Testis (tissue), 3 donors: ENCODE data around the gene GRID1. TPM values are rescaled to one million over a fixed set of nuclear protein-coding genes. Genes with fewer than 3 reads are reported as not detected.

Source experiments
- DNase-seq: peaks from one replicate; pipeline ENCODE4 v3.0.0-alpha.2; 2019
- H3K27ac ChIP-seq, 2 donors: fragments of 200-600 bp; sonication (generic); one replicate each; pipeline ENCODE4 v1.5.1; 2019
- H3K27me3 ChIP-seq: fragments of 200-600 bp; sonication (generic); one replicate; pipeline ENCODE4 v1.5.1; 2019
- H3K36me3 ChIP-seq: fragments of 200-600 bp; sonication (generic); one replicate; pipeline ENCODE4 v1.5.1; 2017; ENCODE audit warnings: low read depth; ENCODE audit errors: missing control alignments
- H3K4me1 ChIP-seq: fragments of 200-600 bp; sonication (generic); one replicate; pipeline ENCODE4 v1.5.1; 2019
- H3K4me3 ChIP-seq, 2 donors: fragments of 200-600 bp; sonication (generic); one replicate each; pipeline ENCODE4 v1.5.1; 2017 to 2019
- H3K9me3 ChIP-seq: fragments of 200-600 bp; sonication (generic); one replicate; pipeline ENCODE4 v1.5.1; 2017
- CTCF ChIP-seq, 3 experiments: fragments of 450-650 bp in 2 of 3; fragments of 200-600 bp in 1 of 3; sonication (generic) in 1 of 3; IDR thresholded peaks; one replicate each; pipeline ENCODE4 v1.5.1; 2016 to 2019; ENCODE audit warnings: antibody characterized with exemption in 3 of 3, mild to moderate bottlenecking in 2 of 3, moderate library complexity in 1 of 3
- POLR2A ChIP-seq: fragments of 450-650 bp; IDR thresholded peaks from one replicate; pipeline ENCODE4 v1.6.1; 2017; ENCODE audit warnings: antibody characterized with exemption, mild to moderate bottlenecking, moderate library complexity
- WGBS, 2 donors: methylation state at CpG; one replicate each; pipeline ENCODE4 v1.1.5; 2018; 5-methylcytosine and 5-hydroxymethylcytosine counted together
- intact Hi-C: fragments of 100-400 bp; cut with DNase I; formaldehyde crosslinking; loops from one replicate; pipeline ENCODE4 v1.15.1; 2023; ENCODE audit warnings: low total_unique reads
- polyA plus RNA-seq: library from polyadenylated mRNA; stranded (reverse); fragments of 350-450 nt; fragmentation: Illumina TruSeq; extraction: RNeasy Lipid Tissue Mini Kit (QIAGEN cat#74804); gene quantifications from one replicate; pipeline ENCODE4 v1.2.3, GENCODE V29; 2014; ENCODE audit warnings: low read depth, low replicate concordance; ENCODE audit not compliant: insufficient read depth
- total RNA-seq, 2 donors: library from RNA; depleted of rRNA; stranded (reverse); fragments of >200 nt; gene quantifications; one replicate each; pipeline ENCODE4 v1.2.3, GENCODE V29; 2016

GRID1 gene
- total and polyA plus RNA-seq, 3 donors from 2014 or later: 7.4 to 16.7 (median 8.1) TPM

GRCh38 chr10:85781404-85781803, 585.2 kb downstream of the GRID1 start:
- no peak for DNase-seq
- H3K9me3 ChIP-seq: no peaks in the 10 kb centered on the region
- intact Hi-C loops: no loop called here
- no peak overlapping the region for H3K4me3 ChIP-seq
- no peak for TF ChIP-seq POLR2A
- TF ChIP-seq CTCF (IDR thresholded peaks at IDR 0.05): no peak
- H3K4me1 ChIP-seq: no peaks in the 10 kb centered on the region
- H3K27me3 ChIP-seq: no peaks in the 10 kb centered on the region
- WGBS, 2 donors: 78 to 90% methylated on average over 2 of the region's 2 CpGs
- H3K36me3 ChIP-seq: no peaks in the 10 kb centered on the region
- H3K27ac ChIP-seq: no peak overlapping the region

- Histone ChIP-seq H3K27me3 (no peaks in the 10 kb centered on the region), H3K36me3 (no peaks in the 10 kb centered on the region), H3K9me3 (no peaks in the 10 kb centered on the region), H3K27ac (no peak overlapping the region), H3K4me3 (no peak overlapping the region), H3K4me1 (no peaks in the 10 kb centered on the region)
- DNase-seq: no peak
- 56 to 60% methylated on average over 2 of the region's 2 CpGs for WGBS, 2 donors
- intact Hi-C loops: no loop called here
- no peak for TF ChIP-seq POLR2A
These were observed 588.5 kb downstream of the GRID1 start for GRCh38 chr10:85778074-85778473.

- no peak for DNase-seq
- H3K27ac ChIP-seq: no peak overlapping the region
- no peaks in the 10 kb centered on the region for H3K9me3 ChIP-seq
- TF ChIP-seq CTCF (IDR thresholded peaks at IDR 0.05): no peak
- no peak for TF ChIP-seq POLR2A
- no peak overlapping the region for H3K4me3 ChIP-seq
- intact Hi-C loops: no loop called here
- H3K4me1 ChIP-seq: no peaks in the 10 kb centered on the region
- 79 to 81% methylated on average over 2 of the region's 2 CpGs for WGBS, 2 donors
- H3K27me3 ChIP-seq: no peaks in the 10 kb centered on the region
- H3K36me3 ChIP-seq: no peaks in the 10 kb centered on the region
These were observed 598.7 kb downstream of the GRID1 start for GRCh38 chr10:85767891-85768290.

GRCh38 chr10:85764108-85764507, 602.5 kb downstream of the GRID1 start:
- WGBS, 2 donors: 59 to 80% methylated on average over 2 of the region's 2 CpGs
- no peak overlapping the region for H3K4me3 ChIP-seq
- H3K27me3 ChIP-seq: no peaks in the 10 kb centered on the region
- no peak overlapping the region for H3K27ac ChIP-seq
- no peaks in the 10 kb centered on the region for H3K9me3 ChIP-seq
- peaks cover 17% of the 10 kb centered on the region for H3K4me1 ChIP-seq
- no peaks in the 10 kb centered on the region for H3K36me3 ChIP-seq
- intact Hi-C loops: no loop called here
- TF ChIP-seq POLR2A (no peak), CTCF (IDR thresholded peaks at IDR 0.05) (no peak)
- no peak for DNase-seq

GRCh38 chr10:85761906-85762445, 604.6 kb downstream of the GRID1 start:
- Histone ChIP-seq H3K27ac (no peak overlapping the region), H3K9me3 (no peaks in the 10 kb centered on the region), H3K4me3 (no peak overlapping the region), H3K4me1 (peaks cover 17% of the 10 kb centered on the region), H3K36me3 (no peaks in the 10 kb centered on the region), H3K27me3 (no peaks in the 10 kb centered on the region)
- WGBS, 2 donors: 58 to 86% methylated on average over 3 of the region's 3 CpGs
- intact Hi-C loops: no loop called here
- no peak for DNase-seq
- no peak for TF ChIP-seq POLR2A
- TF ChIP-seq CTCF (IDR thresholded peaks at IDR 0.05): no peak
